ENCODE data around the gene MKI67. TPM values are rescaled to one million over a fixed set of nuclear protein-coding genes. Genes with fewer than 3 reads are reported as not detected.

MKI67 gene
- total RNA-seq, 1 experiment from 2014 or later: 111 TPM

DNA sequence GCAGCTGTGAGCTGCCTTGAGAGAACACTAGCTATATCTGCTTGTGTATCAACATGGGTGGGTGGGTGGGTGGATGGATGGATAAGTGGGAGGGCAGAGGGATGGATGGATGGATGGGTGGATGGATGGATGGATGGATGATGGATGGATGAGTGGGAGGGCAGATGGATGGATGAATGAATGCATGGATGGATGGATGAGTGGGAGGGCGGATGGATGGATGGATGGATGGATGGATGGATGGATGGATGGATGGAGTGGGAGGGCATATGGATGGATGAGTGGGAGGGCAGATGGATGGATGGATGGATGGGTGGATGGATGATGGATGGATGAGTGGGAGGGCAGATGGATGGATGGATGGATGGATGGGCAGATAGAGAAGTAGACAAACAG lies 76.1 kb downstream of the MKI67 start:
- H3K4me1 ChIP-seq: no peaks in the 10 kb centered on the region
- Mint-ChIP-seq H3K9me3 (ENCODE audit: unreplicated experiment) (no peaks in the 10 kb centered on the region), H3K4me1 (ENCODE audit: low read depth, unreplicated experiment) (no peaks in the 10 kb centered on the region), H3K36me3 (ENCODE audit: insufficient read depth, unreplicated experiment) (no peaks in the 10 kb centered on the region), H3K27me3 (ENCODE audit: insufficient read depth, unreplicated experiment) (no peaks in the 10 kb centered on the region), H3K4me3 (ENCODE audit: unreplicated experiment) (no peak overlapping the region), H3K27ac (ENCODE audit: unreplicated experiment) (no peak overlapping the region)
- CTCF ChIA-PET: no interaction called here
- no peak for DNase-seq
- H3K27me3 ChIP-seq (replicated peaks; ENCODE audit: control insufficient read depth, insufficient read depth, low read length): no peaks in the 10 kb centered on the region
- TF ChIP-seq, protein P1, sequence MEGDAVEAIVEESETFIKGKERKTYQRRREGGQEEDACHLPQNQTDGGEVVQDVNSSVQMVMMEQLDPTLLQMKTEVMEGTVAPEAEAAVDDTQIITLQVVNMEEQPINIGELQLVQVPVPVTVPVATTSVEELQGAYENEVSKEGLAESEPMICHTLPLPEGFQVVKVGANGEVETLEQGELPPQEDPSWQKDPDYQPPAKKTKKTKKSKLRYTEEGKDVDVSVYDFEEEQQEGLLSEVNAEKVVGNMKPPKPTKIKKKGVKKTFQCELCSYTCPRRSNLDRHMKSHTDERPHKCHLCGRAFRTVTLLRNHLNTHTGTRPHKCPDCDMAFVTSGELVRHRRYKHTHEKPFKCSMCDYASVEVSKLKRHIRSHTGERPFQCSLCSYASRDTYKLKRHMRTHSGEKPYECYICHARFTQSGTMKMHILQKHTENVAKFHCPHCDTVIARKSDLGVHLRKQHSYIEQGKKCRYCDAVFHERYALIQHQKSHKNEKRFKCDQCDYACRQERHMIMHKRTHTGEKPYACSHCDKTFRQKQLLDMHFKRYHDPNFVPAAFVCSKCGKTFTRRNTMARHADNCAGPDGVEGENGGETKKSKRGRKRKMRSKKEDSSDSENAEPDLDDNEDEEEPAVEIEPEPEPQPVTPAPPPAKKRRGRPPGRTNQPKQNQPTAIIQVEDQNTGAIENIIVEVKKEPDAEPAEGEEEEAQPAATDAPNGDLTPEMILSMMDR (IDR thresholded peaks at IDR 0.05; ENCODE audit: insufficient read depth in 1 of 2, low read depth in 1 of 2, low read length in 1 of 2, severe bottlenecking in 1 of 2, unreplicated experiment in 1 of 2): no peak
- intact Hi-C loops (cut with micrococcal nuclease; ENCODE audit: unreplicated experiment): no loop called here
- no peaks in the 10 kb centered on the region for H3K36me3 ChIP-seq (ENCODE audit: control insufficient read depth, insufficient read depth, low read length)
- BruUV-seq (replicated peaks): no TSS peak
- no peak overlapping the region for H3K4me3 ChIP-seq (ENCODE audit: low read depth, low read length)
- POLR2A ChIA-PET: no interaction called here
- H3K9me3 ChIP-seq: no peaks in the 10 kb centered on the region

DNA sequence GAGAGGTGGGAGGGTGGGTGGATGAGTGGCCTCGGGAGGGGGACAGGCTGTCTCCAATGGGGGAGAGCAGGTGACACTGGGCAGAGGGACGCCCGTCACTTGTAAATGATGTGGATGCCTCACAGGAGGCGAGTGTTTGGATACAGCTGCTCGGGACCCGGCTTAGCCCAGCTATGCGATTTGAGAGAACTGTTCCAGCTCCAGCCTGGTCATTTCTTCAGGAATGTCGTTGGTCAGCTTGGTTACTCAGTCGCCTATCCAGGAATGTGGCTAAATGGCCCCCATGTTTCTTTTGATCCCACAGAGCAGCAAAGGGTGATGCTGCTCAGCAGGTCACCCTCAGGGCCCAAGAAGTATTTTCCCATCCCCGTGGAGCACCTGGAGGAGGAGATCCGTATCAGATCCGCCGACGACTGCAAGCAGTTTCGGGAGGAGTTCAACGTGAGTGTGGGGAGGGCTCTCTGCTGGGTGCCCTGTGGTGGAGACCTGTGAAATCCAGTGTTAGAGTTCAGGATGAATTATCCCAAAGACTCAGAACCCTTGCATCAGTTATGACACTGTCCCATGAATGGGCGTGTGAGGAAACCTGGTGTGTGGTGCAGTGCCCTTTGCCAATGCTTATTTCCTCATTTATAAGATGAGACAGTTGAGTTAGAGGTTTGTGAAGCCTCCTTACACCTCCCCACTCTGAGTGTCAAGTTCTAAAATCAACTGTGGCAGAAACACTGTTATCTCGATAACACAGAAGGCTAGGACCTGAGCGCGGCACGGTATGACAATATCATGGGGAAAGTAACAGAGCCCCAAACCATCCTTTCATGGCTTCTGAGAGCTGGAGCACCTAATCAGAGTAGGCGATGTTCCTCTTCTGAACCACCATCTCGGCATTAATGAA lies 76.8 kb downstream of the MKI67 start:
- Mint-ChIP-seq H3K36me3 (ENCODE audit: insufficient read depth, unreplicated experiment) (no peaks in the 10 kb centered on the region), H3K4me1 (ENCODE audit: low read depth, unreplicated experiment) (no peaks in the 10 kb centered on the region), H3K4me3 (ENCODE audit: unreplicated experiment) (no peak overlapping the region), H3K9me3 (ENCODE audit: unreplicated experiment) (no peaks in the 10 kb centered on the region), H3K27me3 (ENCODE audit: insufficient read depth, unreplicated experiment) (peaks cover 2% of the 10 kb centered on the region), H3K27ac (ENCODE audit: unreplicated experiment) (no peak overlapping the region)
- Histone ChIP-seq H3K27me3 (replicated peaks; ENCODE audit: control insufficient read depth, insufficient read depth, low read length) (no peaks in the 10 kb centered on the region), H3K9me3 (no peaks in the 10 kb centered on the region), H3K4me3 (ENCODE audit: low read depth, low read length) (no peak overlapping the region), H3K4me1 (no peaks in the 10 kb centered on the region), H3K36me3 (ENCODE audit: control insufficient read depth, insufficient read depth, low read length) (no peaks in the 10 kb centered on the region)
- TF ChIP-seq, protein P1 (IDR thresholded peaks at IDR 0.05; ENCODE audit: insufficient read depth in 1 of 2, low read depth in 1 of 2, low read length in 1 of 2, severe bottlenecking in 1 of 2, unreplicated experiment in 1 of 2): no peak
- DNase-seq: no peak
- BruUV-seq (replicated peaks): no TSS peak
- CTCF ChIA-PET: interaction anchor here (0.6 to 1.0 kb wide), 3 partner anchors 20 to 33 kb away, joined by 3 to 4 read pairs (median 4); no protein-coding TSS in a partner anchor
- intact Hi-C loops (cut with micrococcal nuclease; ENCODE audit: unreplicated experiment): no loop called here
- POLR2A ChIA-PET: no interaction called here

DNA sequence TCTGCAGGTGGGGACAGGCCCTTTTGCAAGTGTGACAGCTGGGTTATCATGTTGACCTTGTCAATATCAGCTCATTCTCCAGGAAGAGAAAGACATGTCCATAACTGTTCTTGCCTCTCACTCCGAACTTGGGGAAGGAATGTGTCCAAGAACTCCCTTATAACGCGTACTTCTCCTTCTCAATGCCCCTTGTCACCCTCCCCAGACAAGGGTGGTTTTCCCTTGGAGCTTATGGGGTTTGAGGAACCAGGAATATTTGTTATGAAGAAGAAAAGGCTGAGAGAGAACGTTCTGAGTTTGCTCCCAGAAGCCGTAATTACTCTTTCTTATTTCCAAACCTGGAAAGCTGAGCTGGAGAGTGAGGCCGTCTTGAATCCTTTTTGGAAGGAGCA lies 77.4 kb downstream of the MKI67 start:
- POLR2A ChIA-PET: no interaction called here
- H3K27ac Mint-ChIP-seq (ENCODE audit: unreplicated experiment): no peak overlapping the region
- CTCF ChIA-PET: interaction anchor here (0.6 to 1.0 kb wide), 3 partner anchors 20 to 34 kb away, joined by 3 to 4 read pairs (median 4); no protein-coding TSS in a partner anchor
- DNase-seq: no peak
- Histone ChIP-seq H3K36me3 (ENCODE audit: control insufficient read depth, insufficient read depth, low read length) (no peaks in the 10 kb centered on the region), H3K27me3 (replicated peaks; ENCODE audit: control insufficient read depth, insufficient read depth, low read length) (no peaks in the 10 kb centered on the region), H3K4me3 (ENCODE audit: low read depth, low read length) (no peak overlapping the region), H3K9me3 (no peaks in the 10 kb centered on the region), H3K4me1 (no peaks in the 10 kb centered on the region)
- H3K36me3 Mint-ChIP-seq (ENCODE audit: insufficient read depth, unreplicated experiment): no peaks in the 10 kb centered on the region
- no peaks in the 10 kb centered on the region for H3K4me1 Mint-ChIP-seq (ENCODE audit: low read depth, unreplicated experiment)
- no TSS peak for BruUV-seq (replicated peaks)
- no peak overlapping the region for H3K4me3 Mint-ChIP-seq (ENCODE audit: unreplicated experiment)
- H3K9me3 Mint-ChIP-seq (ENCODE audit: unreplicated experiment): no peaks in the 10 kb centered on the region
- intact Hi-C loops (cut with micrococcal nuclease; ENCODE audit: unreplicated experiment): no loop called here
- H3K27me3 Mint-ChIP-seq (ENCODE audit: insufficient read depth, unreplicated experiment): peaks cover 2% of the 10 kb centered on the region
- TF ChIP-seq, protein P1 (IDR thresholded peaks at IDR 0.05; ENCODE audit: insufficient read depth in 1 of 2, low read depth in 1 of 2, low read length in 1 of 2, severe bottlenecking in 1 of 2, unreplicated experiment in 1 of 2): no peak

All from Caco-2 (cell line).